ENCODE results near the gene MGLL. TPM values are rescaled to one million over a fixed set of nuclear protein-coding genes. Genes with fewer than 3 reads are reported as not detected.

The MGLL gene
- total RNA-seq, 1 experiment from 2014 or later: 6.8 TPM

DNA sequence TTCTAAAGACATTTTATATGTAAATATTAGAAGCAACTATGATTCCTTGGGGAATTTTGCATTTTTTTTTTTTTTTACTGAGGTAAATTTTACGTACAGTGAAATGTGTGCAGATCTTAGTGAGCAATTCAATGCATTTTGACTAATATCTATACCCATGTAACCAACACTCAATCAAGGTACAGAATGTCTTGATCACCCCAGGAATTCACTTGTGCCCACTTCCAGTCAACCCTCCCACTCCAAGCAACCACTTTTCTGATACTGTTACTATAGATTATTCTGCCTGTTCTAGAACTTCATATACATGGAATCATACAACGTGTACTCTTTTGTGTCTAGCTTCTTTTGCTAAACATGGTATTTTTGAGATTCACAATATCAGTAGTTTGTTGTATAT, 45.1 kb upstream of the MGLL start:
- peaks cover 5 to 17% of the 10 kb centered on the region in 2 experiments; a peak in 3 of 4 replicates for H3K4me1 ChIP-seq (ENCODE audit: control insufficient read depth in 1 of 2, insufficient read depth in 2 of 2, low read length in 2 of 2)
- no peaks in the 10 kb centered on the region for H3K79me2 ChIP-seq (ENCODE audit: insufficient read depth, low read length)
- no peaks in the 10 kb centered on the region for H4K20me1 ChIP-seq (ENCODE audit: insufficient read depth)
- intact Hi-C loops (cut with micrococcal nuclease): no loop called here
- POLR2A ChIA-PET: no interaction called here
- H3K36me3 ChIP-seq (ENCODE audit: control insufficient read depth in 1 of 2, insufficient read depth in 2 of 2, low read length in 2 of 2): no peaks in the 10 kb centered on the region
- no peak overlapping the region for H3K4me3 ChIP-seq (replicated peaks in 1 of 2; ENCODE audit: low read depth in 1 of 2, low read length in 2 of 2)
- CTCF ChIA-PET: no interaction called here
- H3K27ac ChIP-seq (ENCODE audit: low read depth, low read length): no peak overlapping the region
- no peaks in the 10 kb centered on the region for H3K27me3 ChIP-seq (ENCODE audit: insufficient read depth, low read length)
- DNase-seq (ENCODE audit: low read depth, low spot score): no peak
- RAD21 ChIA-PET (ENCODE audit: low non-redundant PET in 1 of 2, low total read pairs in 2 of 2, uncharacterized antibody in 2 of 2, unreplicated experiment in 2 of 2): interaction anchor here in 1 of 2 experiments (0.7 kb wide), 1 partner anchor 44 kb away, joined by 3 read pairs; no protein-coding TSS in a partner anchor
- H3K9ac ChIP-seq (ENCODE audit: low read length): no peak overlapping the region
- no peak overlapping the region for H3K4me2 ChIP-seq (ENCODE audit: low read length)
- H3K9me2 ChIP-seq (ENCODE audit: insufficient read depth): no peaks in the 10 kb centered on the region
- H3K9me3 ChIP-seq (ENCODE audit: control insufficient read depth in 1 of 2, insufficient read depth in 1 of 2, low read depth in 1 of 2, low read length in 2 of 2): no peaks in the 10 kb centered on the region
- no TSS peak for BruUV-seq (replicated peaks)
- TF ChIP-seq SP1 (IDR thresholded peaks at IDR 0.05; ENCODE audit: low read depth): no peak
- TF ChIP-seq, protein P1, sequence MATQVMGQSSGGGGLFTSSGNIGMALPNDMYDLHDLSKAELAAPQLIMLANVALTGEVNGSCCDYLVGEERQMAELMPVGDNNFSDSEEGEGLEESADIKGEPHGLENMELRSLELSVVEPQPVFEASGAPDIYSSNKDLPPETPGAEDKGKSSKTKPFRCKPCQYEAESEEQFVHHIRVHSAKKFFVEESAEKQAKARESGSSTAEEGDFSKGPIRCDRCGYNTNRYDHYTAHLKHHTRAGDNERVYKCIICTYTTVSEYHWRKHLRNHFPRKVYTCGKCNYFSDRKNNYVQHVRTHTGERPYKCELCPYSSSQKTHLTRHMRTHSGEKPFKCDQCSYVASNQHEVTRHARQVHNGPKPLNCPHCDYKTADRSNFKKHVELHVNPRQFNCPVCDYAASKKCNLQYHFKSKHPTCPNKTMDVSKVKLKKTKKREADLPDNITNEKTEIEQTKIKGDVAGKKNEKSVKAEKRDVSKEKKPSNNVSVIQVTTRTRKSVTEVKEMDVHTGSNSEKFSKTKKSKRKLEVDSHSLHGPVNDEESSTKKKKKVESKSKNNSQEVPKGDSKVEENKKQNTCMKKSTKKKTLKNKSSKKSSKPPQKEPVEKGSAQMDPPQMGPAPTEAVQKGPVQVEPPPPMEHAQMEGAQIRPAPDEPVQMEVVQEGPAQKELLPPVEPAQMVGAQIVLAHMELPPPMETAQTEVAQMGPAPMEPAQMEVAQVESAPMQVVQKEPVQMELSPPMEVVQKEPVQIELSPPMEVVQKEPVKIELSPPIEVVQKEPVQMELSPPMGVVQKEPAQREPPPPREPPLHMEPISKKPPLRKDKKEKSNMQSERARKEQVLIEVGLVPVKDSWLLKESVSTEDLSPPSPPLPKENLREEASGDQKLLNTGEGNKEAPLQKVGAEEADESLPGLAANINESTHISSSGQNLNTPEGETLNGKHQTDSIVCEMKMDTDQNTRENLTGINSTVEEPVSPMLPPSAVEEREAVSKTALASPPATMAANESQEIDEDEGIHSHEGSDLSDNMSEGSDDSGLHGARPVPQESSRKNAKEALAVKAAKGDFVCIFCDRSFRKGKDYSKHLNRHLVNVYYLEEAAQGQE (IDR thresholded peaks at IDR 0.05; ENCODE audit: low read depth): no peak
- TF ChIP-seq FOSL1 (IDR thresholded peaks at IDR 0.05; ENCODE audit: low read depth): no peak
- TF ChIP-seq, protein P2, sequence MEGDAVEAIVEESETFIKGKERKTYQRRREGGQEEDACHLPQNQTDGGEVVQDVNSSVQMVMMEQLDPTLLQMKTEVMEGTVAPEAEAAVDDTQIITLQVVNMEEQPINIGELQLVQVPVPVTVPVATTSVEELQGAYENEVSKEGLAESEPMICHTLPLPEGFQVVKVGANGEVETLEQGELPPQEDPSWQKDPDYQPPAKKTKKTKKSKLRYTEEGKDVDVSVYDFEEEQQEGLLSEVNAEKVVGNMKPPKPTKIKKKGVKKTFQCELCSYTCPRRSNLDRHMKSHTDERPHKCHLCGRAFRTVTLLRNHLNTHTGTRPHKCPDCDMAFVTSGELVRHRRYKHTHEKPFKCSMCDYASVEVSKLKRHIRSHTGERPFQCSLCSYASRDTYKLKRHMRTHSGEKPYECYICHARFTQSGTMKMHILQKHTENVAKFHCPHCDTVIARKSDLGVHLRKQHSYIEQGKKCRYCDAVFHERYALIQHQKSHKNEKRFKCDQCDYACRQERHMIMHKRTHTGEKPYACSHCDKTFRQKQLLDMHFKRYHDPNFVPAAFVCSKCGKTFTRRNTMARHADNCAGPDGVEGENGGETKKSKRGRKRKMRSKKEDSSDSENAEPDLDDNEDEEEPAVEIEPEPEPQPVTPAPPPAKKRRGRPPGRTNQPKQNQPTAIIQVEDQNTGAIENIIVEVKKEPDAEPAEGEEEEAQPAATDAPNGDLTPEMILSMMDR (IDR thresholded peaks at IDR 0.05 in 2 of 3, conservative IDR thresholded peaks at IDR 0.05 in 1 of 3; ENCODE audit: borderline replicate concordance in 1 of 3, insufficient read depth in 1 of 3, low read depth in 2 of 3, low read length in 2 of 3): no peak
- no peak for TF ChIP-seq JUND (IDR thresholded peaks at IDR 0.05)
- TF ChIP-seq, protein P3, sequence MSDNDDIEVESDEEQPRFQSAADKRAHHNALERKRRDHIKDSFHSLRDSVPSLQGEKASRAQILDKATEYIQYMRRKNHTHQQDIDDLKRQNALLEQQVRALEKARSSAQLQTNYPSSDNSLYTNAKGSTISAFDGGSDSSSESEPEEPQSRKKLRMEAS (IDR thresholded peaks at IDR 0.05): no peak
- TF ChIP-seq POLR2A (IDR thresholded peaks at IDR 0.05; ENCODE audit: borderline replicate concordance, extremely low read depth, insufficient read depth, insufficient read length): no peak
- TF ChIP-seq EZH2 (IDR thresholded peaks at IDR 0.05): no peak
- TF ChIP-seq ZNF274 (IDR thresholded peaks at IDR 0.05; ENCODE audit: low read depth, low read length): no peak
- TF ChIP-seq ELF1 (IDR thresholded peaks at IDR 0.05; ENCODE audit: borderline replicate concordance, low read depth): no peak
- no peak for TF ChIP-seq SRF (IDR thresholded peaks at IDR 0.05; ENCODE audit: low read depth)
- no peak for TF ChIP-seq TCF7L2 (IDR thresholded peaks at IDR 0.05; ENCODE audit: borderline replicate concordance, extremely low read depth, insufficient read depth, insufficient read length)
- TF ChIP-seq CEBPB (IDR thresholded peaks at IDR 0.05; ENCODE audit: low read depth): no peak
- TF ChIP-seq POLR2AphosphoS5 (IDR thresholded peaks at IDR 0.05; ENCODE audit: low read depth, low read length): no peak
- TF ChIP-seq SIN3A (IDR thresholded peaks at IDR 0.05; ENCODE audit: low read depth): no peak
- TF ChIP-seq, protein P4, sequence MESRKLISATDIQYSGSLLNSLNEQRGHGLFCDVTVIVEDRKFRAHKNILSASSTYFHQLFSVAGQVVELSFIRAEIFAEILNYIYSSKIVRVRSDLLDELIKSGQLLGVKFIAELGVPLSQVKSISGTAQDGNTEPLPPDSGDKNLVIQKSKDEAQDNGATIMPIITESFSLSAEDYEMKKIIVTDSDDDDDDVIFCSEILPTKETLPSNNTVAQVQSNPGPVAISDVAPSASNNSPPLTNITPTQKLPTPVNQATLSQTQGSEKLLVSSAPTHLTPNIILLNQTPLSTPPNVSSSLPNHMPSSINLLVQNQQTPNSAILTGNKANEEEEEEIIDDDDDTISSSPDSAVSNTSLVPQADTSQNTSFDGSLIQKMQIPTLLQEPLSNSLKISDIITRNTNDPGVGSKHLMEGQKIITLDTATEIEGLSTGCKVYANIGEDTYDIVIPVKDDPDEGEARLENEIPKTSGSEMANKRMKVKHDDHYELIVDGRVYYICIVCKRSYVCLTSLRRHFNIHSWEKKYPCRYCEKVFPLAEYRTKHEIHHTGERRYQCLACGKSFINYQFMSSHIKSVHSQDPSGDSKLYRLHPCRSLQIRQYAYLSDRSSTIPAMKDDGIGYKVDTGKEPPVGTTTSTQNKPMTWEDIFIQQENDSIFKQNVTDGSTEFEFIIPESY (IDR thresholded peaks at IDR 0.05; ENCODE audit: extremely low read depth, insufficient replicate concordance, low read length): no peak
- TF ChIP-seq, protein P5, sequence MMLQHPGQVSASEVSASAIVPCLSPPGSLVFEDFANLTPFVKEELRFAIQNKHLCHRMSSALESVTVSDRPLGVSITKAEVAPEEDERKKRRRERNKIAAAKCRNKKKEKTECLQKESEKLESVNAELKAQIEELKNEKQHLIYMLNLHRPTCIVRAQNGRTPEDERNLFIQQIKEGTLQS (IDR thresholded peaks at IDR 0.05): no peak
- TF ChIP-seq YY1 (IDR thresholded peaks at IDR 0.05; ENCODE audit: extremely low read depth, insufficient replicate concordance, low read depth, low read length): no peak
- no peak overlapping the region for H2AFZ ChIP-seq (ENCODE audit: low read depth, low read length, poor library complexity, severe bottlenecking)
- ATAC-seq: no peak
